ENCODE data around the gene SPTBN4.

DNA sequence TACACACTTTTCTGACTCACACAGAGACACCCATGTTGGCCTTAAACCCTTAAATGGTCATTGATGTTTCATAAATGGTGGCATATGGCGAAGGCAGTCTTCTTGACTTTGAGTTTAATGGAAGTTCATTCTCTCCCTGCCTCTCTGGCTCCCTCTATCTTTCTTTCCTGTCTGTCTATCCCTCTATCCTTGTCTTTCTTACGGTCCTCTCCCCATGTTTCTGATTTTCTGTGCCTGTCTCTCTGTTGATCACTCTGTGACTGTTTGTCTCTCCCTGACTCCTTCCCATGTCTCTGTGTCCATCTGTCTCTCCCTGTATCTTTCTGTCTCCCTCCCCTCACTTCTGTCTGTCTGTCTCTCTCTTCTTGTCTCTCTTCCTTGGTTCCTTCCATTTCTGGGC is 66.7 kb downstream of the SPTBN4 start:
- TF ChIP-seq, protein P1, sequence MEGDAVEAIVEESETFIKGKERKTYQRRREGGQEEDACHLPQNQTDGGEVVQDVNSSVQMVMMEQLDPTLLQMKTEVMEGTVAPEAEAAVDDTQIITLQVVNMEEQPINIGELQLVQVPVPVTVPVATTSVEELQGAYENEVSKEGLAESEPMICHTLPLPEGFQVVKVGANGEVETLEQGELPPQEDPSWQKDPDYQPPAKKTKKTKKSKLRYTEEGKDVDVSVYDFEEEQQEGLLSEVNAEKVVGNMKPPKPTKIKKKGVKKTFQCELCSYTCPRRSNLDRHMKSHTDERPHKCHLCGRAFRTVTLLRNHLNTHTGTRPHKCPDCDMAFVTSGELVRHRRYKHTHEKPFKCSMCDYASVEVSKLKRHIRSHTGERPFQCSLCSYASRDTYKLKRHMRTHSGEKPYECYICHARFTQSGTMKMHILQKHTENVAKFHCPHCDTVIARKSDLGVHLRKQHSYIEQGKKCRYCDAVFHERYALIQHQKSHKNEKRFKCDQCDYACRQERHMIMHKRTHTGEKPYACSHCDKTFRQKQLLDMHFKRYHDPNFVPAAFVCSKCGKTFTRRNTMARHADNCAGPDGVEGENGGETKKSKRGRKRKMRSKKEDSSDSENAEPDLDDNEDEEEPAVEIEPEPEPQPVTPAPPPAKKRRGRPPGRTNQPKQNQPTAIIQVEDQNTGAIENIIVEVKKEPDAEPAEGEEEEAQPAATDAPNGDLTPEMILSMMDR (IDR thresholded peaks at IDR 0.05 in 8 of 11, conservative IDR thresholded peaks at IDR 0.05 in 3 of 11): no peak
- TF ChIP-seq POLR2A (IDR thresholded peaks at IDR 0.05): no peak
